NCI-H2107 treated with DMSO at 0.1 percent for 48 hours (cell line): ENCODE data around the gene BRPF1.
A peak's percentile ranks its signal among the peaks of the same experiment; 100 is the strongest.

ENCODE experiments used
- DNase-seq: peaks from one replicate; lab custom pipeline; 2025; ENCODE audit not compliant: unreplicated experiment; lab: John Stamatoyannopoulos, UW

BRPF1 gene

GRCh38 chr3:9731206-9732079 is at the start of gene BRPF1:
TSS of gene BRPF1 (plus strand) at chr3:9731735. CDS start at chr3:9734141, 2,406 bp downstream.
- peak; percentile 79 for DNase-seq

- DNase-seq: no peak
Measured at GRCh38 chr3:9682096-9682495, 49.4 kb upstream of the BRPF1 start.

GRCh38 chr3:9683426-9683825 is 48.1 kb upstream of the BRPF1 start:
- no peak for DNase-seq

GRCh38 chr3:9685216-9686049 is 46.1 kb upstream of the BRPF1 start:
- DNase-seq: no peak

GRCh38 chr3:9686050-9686550 is 45.4 kb upstream of the BRPF1 start:
- no peak for DNase-seq

- DNase-seq: no peak
Measured at GRCh38 chr3:9686703-9687102, 44.8 kb upstream of the BRPF1 start.

- no peak for DNase-seq
Measured at GRCh38 chr3:9687514-9687913, 44.0 kb upstream of the BRPF1 start.

GRCh38 chr3:9688961-9689360 is 42.6 kb upstream of the BRPF1 start:
- no peak for DNase-seq

GRCh38 chr3:9689757-9690156 is 41.8 kb upstream of the BRPF1 start:
- DNase-seq: no peak

GRCh38 chr3:9690451-9691450 is 40.8 kb upstream of the BRPF1 start:
- no peak for DNase-seq

- no peak for DNase-seq
Measured at GRCh38 chr3:9691636-9692035, 39.9 kb upstream of the BRPF1 start.

- no peak for DNase-seq
Measured at GRCh38 chr3:9692416-9692815, 39.1 kb upstream of the BRPF1 start.

- DNase-seq: no peak
Measured at GRCh38 chr3:9695345-9695744, 36.2 kb upstream of the BRPF1 start.

GRCh38 chr3:9695746-9696145 is 35.8 kb upstream of the BRPF1 start:
- no peak for DNase-seq

GRCh38 chr3:9696480-9697220 is 34.9 kb upstream of the BRPF1 start:
- no peak for DNase-seq

- no peak for DNase-seq
Measured at GRCh38 chr3:9697892-9698291, 33.6 kb upstream of the BRPF1 start.

- no peak for DNase-seq
Measured at GRCh38 chr3:9698293-9698692, 33.2 kb upstream of the BRPF1 start.

GRCh38 chr3:9700536-9700935 is 31.0 kb upstream of the BRPF1 start:
- DNase-seq: no peak

GRCh38 chr3:9701006-9701405 is 30.5 kb upstream of the BRPF1 start:
- no peak for DNase-seq

- DNase-seq: no peak
Measured at GRCh38 chr3:9701711-9702110, 29.8 kb upstream of the BRPF1 start.
